ENCODE data around the gene C19orf81. TPM values are rescaled to one million over a fixed set of nuclear protein-coding genes. Genes with fewer than 3 reads are reported as not detected.

The C19orf81 gene
- total and polyA plus RNA-seq, 8 donors, result 2.2 TPM; not detected in 7

DNA sequence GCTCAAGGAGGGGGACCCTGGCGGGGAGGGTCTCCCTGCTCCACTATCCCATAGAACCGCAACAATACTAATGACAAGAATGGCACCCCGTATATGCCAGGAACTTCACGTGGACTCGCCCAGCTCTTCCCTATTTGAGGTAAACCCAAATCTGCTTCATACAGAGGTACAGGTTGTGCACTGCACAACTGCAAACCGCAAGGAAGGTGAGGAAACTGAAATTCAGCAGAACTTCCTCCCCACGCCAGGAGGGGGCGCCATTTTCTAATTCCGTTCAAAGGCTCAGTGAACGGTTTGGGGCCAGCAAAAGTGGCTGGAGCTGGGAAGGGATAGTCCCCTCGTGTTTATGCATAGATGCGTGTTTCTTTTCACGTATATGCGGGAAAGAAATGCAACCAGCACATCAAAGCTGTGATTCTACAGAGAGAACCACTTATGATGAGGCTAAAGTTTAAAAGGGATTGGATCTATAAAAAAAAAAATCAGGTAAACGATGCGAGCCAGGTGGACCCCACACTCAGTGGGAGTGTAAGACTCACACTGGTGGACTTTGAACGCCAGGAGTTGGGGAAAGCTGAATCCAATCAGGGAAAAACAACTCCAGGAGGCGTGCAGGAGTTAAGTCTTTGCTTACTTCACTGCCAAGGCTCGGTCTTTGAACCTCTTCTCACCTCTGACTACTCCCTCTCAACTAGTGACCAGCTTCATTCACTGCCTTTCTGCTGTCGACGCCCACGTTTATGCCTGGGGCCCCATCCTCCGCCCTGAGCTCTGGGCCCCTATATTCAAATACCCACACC lies 20.3 kb downstream of the C19orf81 start:
- H3K4me1 ChIP-seq, result no peaks in the 10 kb centered on the region
- H3K9me3 ChIP-seq, result no peaks in the 10 kb centered on the region
- intact Hi-C loops (cut with DNase I), result no loop called here
- peaks cover 48 to 100% of the 10 kb centered on the region in 2 donors for H3K27me3 ChIP-seq
- ATAC-seq, result peak; percentile 49
- no peak overlapping the region for H3K4me3 ChIP-seq
- no peaks in the 10 kb centered on the region for H3K36me3 ChIP-seq
- TF ChIP-seq, protein P1, sequence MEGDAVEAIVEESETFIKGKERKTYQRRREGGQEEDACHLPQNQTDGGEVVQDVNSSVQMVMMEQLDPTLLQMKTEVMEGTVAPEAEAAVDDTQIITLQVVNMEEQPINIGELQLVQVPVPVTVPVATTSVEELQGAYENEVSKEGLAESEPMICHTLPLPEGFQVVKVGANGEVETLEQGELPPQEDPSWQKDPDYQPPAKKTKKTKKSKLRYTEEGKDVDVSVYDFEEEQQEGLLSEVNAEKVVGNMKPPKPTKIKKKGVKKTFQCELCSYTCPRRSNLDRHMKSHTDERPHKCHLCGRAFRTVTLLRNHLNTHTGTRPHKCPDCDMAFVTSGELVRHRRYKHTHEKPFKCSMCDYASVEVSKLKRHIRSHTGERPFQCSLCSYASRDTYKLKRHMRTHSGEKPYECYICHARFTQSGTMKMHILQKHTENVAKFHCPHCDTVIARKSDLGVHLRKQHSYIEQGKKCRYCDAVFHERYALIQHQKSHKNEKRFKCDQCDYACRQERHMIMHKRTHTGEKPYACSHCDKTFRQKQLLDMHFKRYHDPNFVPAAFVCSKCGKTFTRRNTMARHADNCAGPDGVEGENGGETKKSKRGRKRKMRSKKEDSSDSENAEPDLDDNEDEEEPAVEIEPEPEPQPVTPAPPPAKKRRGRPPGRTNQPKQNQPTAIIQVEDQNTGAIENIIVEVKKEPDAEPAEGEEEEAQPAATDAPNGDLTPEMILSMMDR (IDR thresholded peaks at IDR 0.05), result peak; percentile 59 to 65
- no peak for DNase-seq
- H3K27ac ChIP-seq, result no peak overlapping the region

DNA sequence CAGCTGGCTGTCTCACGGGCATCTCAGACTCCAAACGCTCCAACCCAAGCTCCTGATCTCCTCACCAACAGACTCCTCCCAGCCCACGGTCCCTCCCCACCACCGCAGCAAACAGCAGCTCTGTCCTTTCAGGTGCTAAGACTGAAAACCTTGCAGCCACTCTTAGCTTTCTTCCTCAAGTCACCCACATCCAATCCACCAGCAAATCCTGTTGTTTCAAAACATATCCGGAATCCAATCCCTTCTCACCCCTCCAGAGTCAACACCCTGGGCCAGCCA lies 20.8 kb downstream of the C19orf81 start:
- intact Hi-C loops (cut with DNase I), result no loop called here
- no peaks in the 10 kb centered on the region for H3K9me3 ChIP-seq
- peaks cover 46 to 100% of the 10 kb centered on the region in 2 donors for H3K27me3 ChIP-seq
- no peaks in the 10 kb centered on the region for H3K36me3 ChIP-seq
- no peaks in the 10 kb centered on the region for H3K4me1 ChIP-seq
- TF ChIP-seq, protein P1 (IDR thresholded peaks at IDR 0.05), result no peak
- H3K4me3 ChIP-seq, result no peak overlapping the region
- no peak overlapping the region for H3K27ac ChIP-seq
- DNase-seq (no peak), ATAC-seq (no peak)

DNA sequence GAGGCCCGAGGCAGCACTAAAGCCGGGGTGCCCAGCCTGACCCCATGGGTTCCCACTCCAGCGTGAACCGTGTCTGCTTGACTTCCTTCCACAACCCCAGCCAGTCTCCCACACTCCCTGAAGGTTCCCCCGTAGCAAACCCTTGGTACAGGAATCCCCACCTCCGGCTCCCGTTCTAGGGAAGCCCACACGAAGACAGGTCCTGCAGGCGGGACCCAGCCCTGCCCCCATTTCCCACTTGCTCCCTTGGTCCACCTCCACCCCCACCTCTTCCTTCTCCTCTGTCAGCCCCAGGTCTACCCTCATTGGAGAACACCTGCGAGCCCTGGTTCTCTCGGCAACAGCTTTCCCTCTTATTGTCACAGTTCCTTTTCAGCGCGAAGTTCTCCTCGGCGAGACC lies 23.9 kb downstream of the C19orf81 start:
- Histone ChIP-seq H3K4me3 (no peak overlapping the region), H3K9me3 (peaks cover 0 to 4% of the 10 kb centered on the region in 2 donors), H3K27me3 (peaks cover 19 to 95% of the 10 kb centered on the region in 2 donors), H3K36me3 (no peaks in the 10 kb centered on the region), H3K4me1 (no peaks in the 10 kb centered on the region), H3K27ac (no peak overlapping the region)
- intact Hi-C loops (cut with DNase I), result no loop called here
- DNase-seq (no peak), ATAC-seq (no peak)
- TF ChIP-seq, protein P1 (IDR thresholded peaks at IDR 0.05), result no peak

DNA sequence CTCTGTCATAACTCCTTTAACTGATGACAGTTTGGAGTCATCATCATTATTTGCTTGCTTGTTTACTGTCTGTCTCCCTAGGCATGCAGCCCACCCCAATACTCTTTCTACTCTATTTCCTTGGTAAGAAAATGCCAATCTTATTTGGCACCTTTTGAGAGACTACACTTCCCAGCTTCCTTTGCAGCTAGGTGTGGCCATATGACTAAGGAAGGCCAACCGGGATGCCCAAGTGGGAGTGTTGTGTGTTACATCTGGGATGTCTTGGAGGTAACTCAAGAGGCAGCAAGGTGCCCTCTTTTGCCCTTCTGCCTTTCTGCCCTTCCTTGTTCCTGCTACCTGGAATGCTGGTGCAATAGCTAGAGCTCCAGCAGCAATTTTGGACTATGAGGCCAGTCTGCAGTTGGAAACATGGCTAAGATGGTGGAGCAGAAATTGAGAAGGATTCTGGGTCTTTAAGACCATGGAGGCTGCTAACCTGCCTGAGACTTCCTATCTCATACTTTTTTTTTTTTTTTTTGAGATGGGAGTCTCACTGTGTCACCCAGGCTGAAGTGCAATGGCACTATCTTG lies 27.5 kb downstream of the C19orf81 start:
- H3K36me3 ChIP-seq, result no peaks in the 10 kb centered on the region
- peaks cover 0 to 4% of the 10 kb centered on the region in 2 donors for H3K4me1 ChIP-seq
- intact Hi-C loops (cut with DNase I), result no loop called here
- no peak for ATAC-seq
- H3K27ac ChIP-seq, result no peak overlapping the region
- peaks cover 0 to 81% of the 10 kb centered on the region in 2 donors for H3K27me3 ChIP-seq
- H3K4me3 ChIP-seq, result no peak overlapping the region
- peaks cover 0 to 4% of the 10 kb centered on the region in 2 donors for H3K9me3 ChIP-seq
- no peak for DNase-seq
- TF ChIP-seq, protein P1 (IDR thresholded peaks at IDR 0.05), result no peak

DNA sequence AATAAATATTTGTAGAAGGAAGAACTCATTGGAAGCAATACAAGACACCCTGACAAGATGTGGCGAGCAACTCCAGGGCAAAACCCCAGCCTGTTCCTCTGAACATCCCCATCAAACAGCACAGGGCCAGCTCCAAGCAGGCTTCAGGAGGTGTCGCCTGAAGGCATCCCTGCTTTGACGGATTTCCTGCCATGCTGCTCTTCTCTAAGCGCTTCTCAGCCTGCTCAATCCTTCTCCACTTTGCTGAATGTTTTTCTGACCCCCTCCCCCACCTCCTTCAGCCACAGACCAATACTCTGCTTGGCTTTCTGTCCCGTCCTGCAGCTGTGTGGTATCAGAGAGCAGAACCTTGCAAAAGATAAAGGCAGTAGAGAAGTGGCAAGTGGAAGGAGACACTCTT lies 28.4 kb downstream of the C19orf81 start:
- no peak overlapping the region for H3K4me3 ChIP-seq
- TF ChIP-seq, protein P1 (IDR thresholded peaks at IDR 0.05), result no peak
- H3K36me3 ChIP-seq, result no peaks in the 10 kb centered on the region
- no peak for ATAC-seq
- H3K9me3 ChIP-seq, result peaks cover 0 to 4% of the 10 kb centered on the region in 2 donors
- H3K27me3 ChIP-seq, result peaks cover 0 to 81% of the 10 kb centered on the region in 2 donors
- H3K27ac ChIP-seq, result no peak overlapping the region
- intact Hi-C loops (cut with DNase I), result no loop called here
- DNase-seq, result peak in 1 of 4 donors; percentile 4
- peaks cover 0 to 4% of the 10 kb centered on the region in 2 donors for H3K4me1 ChIP-seq

All from left lung (tissue), 10 donors.